K562 (cell line): Measurements from ENCODE around the gene DCHS2. TPM values are rescaled to one million over a fixed set of nuclear protein-coding genes. Genes with fewer than 3 reads are reported as not detected.

ENCODE experiments used
- ATAC-seq: fragments of 200-7000 bp; cut with Tn5 transposase; 3 replicates; pipeline ENCODE4 v1.9.1; 2020; ENCODE audit warnings: moderate library complexity
- BruUV-seq: library from RNA; stranded (reverse); fragments of 400-500 nt; replicated peaks from 2 replicates; lab custom pipeline; 2021; lab: Mats Ljungman, UMichigan
- CTCF ChIA-PET: fragments of 300-600 bp; formaldehyde crosslinking; extraction: SDS; loops from one replicate; lab custom pipeline; 2021; ENCODE audit warnings: low intra/inter-chr PET ratio; lab: Yijun Ruan, JAX
- POLR2A ChIA-PET: fragments of 300-600, 350-650 bp; sonication (Branson Sonifier 250); formaldehyde crosslinking; extraction: SDS; loops from one replicate; lab custom pipeline; 2021; ENCODE audit warnings: antibody characterized with exemption, inconsistent platforms; lab: Yijun Ruan, JAX
- DNase-seq, 4 experiments: peaks; one replicate each; pipeline versions ENCODE4 v3.0.0 to v3.0.0-alpha.2; 2011 to 2018; ENCODE audit warnings: low spot score in 3 of 4, mixed read lengths in 3 of 4; ENCODE audit errors: extremely low read depth in 1 of 4
- FAIRE-seq: peaks from 2 replicates; lab custom pipeline; 2011; peaks lifted over from hg19 to GRCh38; lab: Jason Lieb, UNC
- H2AFZ ChIP-seq: 2 replicates; pipeline ENCODE4 v1.6.0; 2011; ENCODE audit warnings: low read depth, low read length, control low read depth, inconsistent platforms
- H3K27ac ChIP-seq: fragments of 200-600 bp; 3 replicates; pipeline ENCODE4 v1.8.0; 2011; ENCODE audit warnings: low read depth, mild to moderate bottlenecking, control low read depth, inconsistent platforms, low read length, moderate library complexity, mixed read lengths; ENCODE audit errors: extremely low read depth
- H3K27me3 ChIP-seq, 2 experiments: fragments of 300-600 bp in 1 of 2; 2 replicates in 1 of 2; 3 replicates in 1 of 2; pipeline versions ENCODE4 v1.6.0 to v1.8.0; 2011; ENCODE audit warnings: inconsistent platforms in 2 of 2, low read length in 2 of 2, mild to moderate bottlenecking in 1 of 2, mixed read lengths in 1 of 2, moderate library complexity in 1 of 2; ENCODE audit not compliant: control insufficient read depth in 2 of 2, insufficient read depth in 2 of 2
- H3K36me3 ChIP-seq: fragments of 300-600 bp; 3 replicates; pipeline ENCODE4 v1.8.0; 2011; ENCODE audit warnings: mild to moderate bottlenecking, low read length, inconsistent platforms; ENCODE audit not compliant: control insufficient read depth, insufficient read depth
- H3K4me1 ChIP-seq, 2 experiments: fragments of 200-600 bp in 1 of 2; replicated peaks in 1 of 2; 2 replicates in 1 of 2; 3 replicates in 1 of 2; pipeline versions ENCODE4 v1.5.1 to v1.8.0; 2011; ENCODE audit warnings: inconsistent platforms in 2 of 2, low read length in 2 of 2, mild to moderate bottlenecking in 1 of 2, mixed read lengths in 1 of 2, moderate library complexity in 1 of 2; ENCODE audit not compliant: control insufficient read depth in 2 of 2, insufficient read depth in 2 of 2
- H3K4me2 ChIP-seq: 2 replicates; pipeline ENCODE4 v1.6.1; 2011; ENCODE audit warnings: low read length, control low read depth, inconsistent platforms, mixed read lengths; ENCODE audit not compliant: insufficient read depth
- H3K4me3 ChIP-seq: fragments of 200-600 bp; sonication (generic), shearing (Covaris generic); 2 replicates; pipeline ENCODE4 v1.5.1; 2016; ENCODE audit warnings: control low read depth, inconsistent platforms
- H3K79me2 ChIP-seq: fragments of 200-600 bp; 3 replicates; pipeline ENCODE4 v1.8.0; 2011; ENCODE audit warnings: low read length, inconsistent platforms; ENCODE audit not compliant: control insufficient read depth, insufficient read depth
- H3K9ac ChIP-seq, 2 experiments: 2 replicates each; pipeline versions ENCODE4 v1.6.0 to v1.6.1; 2011; ENCODE audit warnings: low read depth in 2 of 2, low read length in 2 of 2, control low read depth in 1 of 2, inconsistent platforms in 1 of 2, mild to moderate bottlenecking in 1 of 2, mixed read lengths in 1 of 2; ENCODE audit not compliant: insufficient read depth in 1 of 2
- H3K9me1 ChIP-seq: one replicate; pipeline ENCODE4 v1.6.0; 2011; ENCODE audit warnings: inconsistent platforms, mild to moderate bottlenecking, low read length, moderate library complexity; ENCODE audit not compliant: control insufficient read depth, insufficient read depth
- H3K9me3 ChIP-seq: replicated peaks from 2 replicates; pipeline ENCODE4 v1.5.1; 2011; ENCODE audit warnings: low read depth, low read length, inconsistent platforms; ENCODE audit not compliant: control insufficient read depth, insufficient read depth
- H4K20me1 ChIP-seq: replicated peaks from 2 replicates; pipeline ENCODE4 v1.6.1; 2011; ENCODE audit warnings: low read length, inconsistent platforms, mixed read lengths; ENCODE audit not compliant: control insufficient read depth, insufficient read depth
- KHSRP ChIP-seq: fragments of 450-650 bp; IDR thresholded peaks from 2 replicates; pipeline ENCODE4 v1.6.1; 2017
- RAD51 ChIP-seq: fragments of 450-650 bp; IDR thresholded peaks from 2 replicates; pipeline ENCODE4 v1.7.1; 2016; ENCODE audit warnings: low read depth, mild to moderate bottlenecking, borderline replicate concordance
- SMAD1 ChIP-seq: fragments of 150-350 bp; IDR thresholded peaks from 2 replicates; pipeline ENCODE4 v1.6.1; 2014; ENCODE audit warnings: low read length, low read depth; ENCODE audit not compliant: partially characterized antibody
- ZBTB17 ChIP-seq: fragments of 450-650 bp; formaldehyde crosslinking; IDR thresholded peaks from 2 replicates; pipeline ENCODE4 v1.4.0; 2020; ENCODE audit warnings: mild to moderate bottlenecking
- ZNF232 ChIP-seq: sonication (generic); formaldehyde crosslinking; IDR thresholded peaks from 2 replicates; pipeline ENCODE4 v1.8.0; 2022; ENCODE audit warnings: mild to moderate bottlenecking, missing genetic modification reagents
- WGBS: fragments of 100-300 bp; shearing (Covaris generic); methylation state at CpG from one replicate; pipeline ENCODE4 v1.1.6; 2016; ENCODE audit warnings: low coverage, mixed read lengths; ENCODE audit not compliant: insufficient coverage; ENCODE audit errors: missing lambda C conversion rate; 5-methylcytosine and 5-hydroxymethylcytosine counted together
- in situ Hi-C: fragments of 300-500 bp; cut with MboI; formaldehyde crosslinking; loops from 4 replicates; pipeline ENCODE4 v1.15.0; 2018; ENCODE audit warnings: inconsistent platforms, mixed read lengths
- intact Hi-C: fragments of 100-400 bp; cut with micrococcal nuclease; formaldehyde crosslinking; loops from 2 replicates; pipeline ENCODE4 v1.14.2; 2022
- polyA plus RNA-seq, 8 experiments: library from polyadenylated mRNA; depleted of rRNA in 4 of 8; stranded (reverse) in 5 of 8; unstranded in 3 of 8; fragments of >200 nt; fragmentation: Nextera tagmentation in 2 of 8; fragmentation: Illumina TruSeq in 1 of 8; extraction: Ambion mirVana in 2 of 8; extraction: Trizol in 1 of 8; gene quantifications; 2 replicates each; pipeline versions ENCODE4 v1.2.1 to v1.2.3, GENCODE V29; 2011 to 2014; ENCODE audit warnings: inconsistent platforms in 1 of 8, missing spikeins in 1 of 8
- total RNA-seq, 7 experiments: library from RNA; depleted of rRNA in 6 of 7; stranded (reverse); fragments of >200 nt in 6 of 7; fragmentation: Illumina TruSeq in 2 of 7; extraction: Trizol in 2 of 7; gene quantifications; 2 replicates each; pipeline versions ENCODE4 v1.2.1 to v1.2.3, GENCODE V29; 2011 to 2021; ENCODE audit warnings: low replicate concordance in 1 of 7
- TF ChIP-seq, protein P1 (sequence below): fragments of 450-650 bp; formaldehyde crosslinking; IDR thresholded peaks from 2 replicates; pipeline ENCODE4 v1.4.0; 2020; ENCODE audit warnings: mild to moderate bottlenecking, moderate library complexity

The DCHS2 gene
- total and polyA plus RNA-seq, 9 of the 15 experiments (the other 6 are each of a cell fraction or from before 2014, with no cell fraction given) = 0.49 to 7.1 (median 5.3) TPM

DNA sequence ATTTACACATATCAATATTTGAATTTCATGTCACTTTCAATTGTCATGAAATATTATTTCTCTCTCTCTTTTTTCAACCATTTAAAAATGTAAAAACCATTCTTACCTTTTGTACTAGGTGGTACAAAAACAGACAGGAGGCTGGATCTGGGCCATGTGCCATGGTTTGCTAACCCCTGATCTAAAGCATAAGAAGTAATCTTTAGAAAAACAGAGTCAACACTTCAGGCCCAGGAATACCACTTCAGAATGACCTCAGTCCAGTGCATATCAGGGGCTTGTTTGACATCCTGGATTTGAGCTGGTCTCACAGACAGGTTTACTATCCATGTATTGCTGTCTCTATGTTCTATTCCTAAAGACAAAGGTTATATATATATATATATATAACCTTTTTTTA lies 102.5 kb downstream of the DCHS2 start:
- H3K4me1 ChIP-seq = no peaks in the 10 kb centered on the region
- no peaks in the 10 kb centered on the region for H3K79me2 ChIP-seq
- H4K20me1 ChIP-seq = no peaks in the 10 kb centered on the region
- CTCF ChIA-PET = no interaction called here
- no peak overlapping the region for H3K27ac ChIP-seq
- no peak overlapping the region for H3K9ac ChIP-seq
- intact Hi-C loops = no loop called here
- POLR2A ChIA-PET = no interaction called here
- ATAC-seq = no peak
- H3K4me2 ChIP-seq = no peak overlapping the region
- H3K36me3 ChIP-seq = no peaks in the 10 kb centered on the region
- no peaks in the 10 kb centered on the region for H3K9me1 ChIP-seq
- no peak overlapping the region for H3K4me3 ChIP-seq
- DNase-seq = no peak
- H2AFZ ChIP-seq = no peak overlapping the region
- BruUV-seq = no TSS peak
- H3K9me3 ChIP-seq = no peaks in the 10 kb centered on the region
- TF ChIP-seq SMAD1 = no peak
- TF ChIP-seq KHSRP = no peak
- TF ChIP-seq ZNF232 (CRISPR knock-in tag) = no peak
- TF ChIP-seq RAD51 = no peak
- TF ChIP-seq, protein P1, sequence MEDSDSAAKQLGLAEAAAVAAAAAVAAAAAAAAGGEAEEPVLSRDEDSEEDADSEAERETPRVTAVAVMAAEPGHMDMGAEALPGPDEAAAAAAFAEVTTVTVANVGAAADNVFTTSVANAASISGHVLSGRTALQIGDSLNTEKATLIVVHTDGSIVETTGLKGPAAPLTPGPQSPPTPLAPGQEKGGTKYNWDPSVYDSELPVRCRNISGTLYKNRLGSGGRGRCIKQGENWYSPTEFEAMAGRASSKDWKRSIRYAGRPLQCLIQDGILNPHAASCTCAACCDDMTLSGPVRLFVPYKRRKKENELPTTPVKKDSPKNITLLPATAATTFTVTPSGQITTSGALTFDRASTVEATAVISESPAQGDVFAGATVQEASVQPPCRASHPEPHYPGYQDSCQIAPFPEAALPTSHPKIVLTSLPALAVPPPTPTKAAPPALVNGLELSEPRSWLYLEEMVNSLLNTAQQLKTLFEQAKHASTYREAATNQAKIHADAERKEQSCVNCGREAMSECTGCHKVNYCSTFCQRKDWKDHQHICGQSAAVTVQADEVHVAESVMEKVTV (CRISPR knock-in tag) = no peak
- TF ChIP-seq, all 486 proteins: peak for 0
- in situ Hi-C loops = no loop called here
- no peak for FAIRE-seq
- no peaks in the 10 kb centered on the region for H3K27me3 ChIP-seq

DNA sequence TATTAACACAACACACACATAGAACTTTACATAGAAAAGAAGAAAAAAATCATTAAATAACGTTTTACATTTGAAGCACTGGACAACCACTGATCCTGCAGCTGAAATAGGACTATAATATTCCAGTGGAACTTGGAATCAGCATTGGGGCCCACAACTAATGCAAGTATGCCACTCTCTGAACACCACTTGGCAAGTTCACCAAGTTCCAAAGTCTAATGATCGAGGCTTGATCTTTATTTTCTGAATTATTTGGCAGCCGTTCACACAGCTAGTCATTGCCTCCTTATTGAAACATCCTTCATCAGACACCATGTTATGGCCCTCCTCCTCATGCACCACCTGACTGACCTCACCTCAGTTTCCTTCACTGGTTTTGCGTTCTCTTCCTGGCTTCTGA lies 107.6 kb downstream of the DCHS2 start:
- Histone ChIP-seq H2AFZ (no peak overlapping the region), H3K9ac (no peak overlapping the region), H3K4me3 (no peak overlapping the region), H3K4me2 (no peak overlapping the region), H3K4me1 (no peaks in the 10 kb centered on the region), H3K79me2 (no peaks in the 10 kb centered on the region; the same call in 2 of the 3 replicates), H3K27ac (no peak overlapping the region), H3K36me3 (no peaks in the 10 kb centered on the region), H3K9me1 (no peaks in the 10 kb centered on the region), H3K9me3 (no peaks in the 10 kb centered on the region), H3K27me3 (no peaks in the 10 kb centered on the region), H4K20me1 (no peaks in the 10 kb centered on the region)
- ChIA-PET POLR2A (no interaction called here), CTCF (no interaction called here)
- TF ChIP-seq ZBTB17 (CRISPR knock-in tag) = no peak
- WGBS = 48% methylated on average over 4 of the region's 4 CpGs
- FAIRE-seq (no peak), DNase-seq (no peak), ATAC-seq (no peak; the same call in 2 of the 3 replicates)
- in situ Hi-C loops (no loop called here), intact Hi-C loops (no loop called here)
- BruUV-seq = no TSS peak
